ENCODE data around the gene ABCA8.
"Not testable (repeated sequence)": the region's sequence is repeated elsewhere in the genome, so short reads cannot be mapped to it uniquely, and the experiment has no call there.

The ABCA8 gene, protein sequence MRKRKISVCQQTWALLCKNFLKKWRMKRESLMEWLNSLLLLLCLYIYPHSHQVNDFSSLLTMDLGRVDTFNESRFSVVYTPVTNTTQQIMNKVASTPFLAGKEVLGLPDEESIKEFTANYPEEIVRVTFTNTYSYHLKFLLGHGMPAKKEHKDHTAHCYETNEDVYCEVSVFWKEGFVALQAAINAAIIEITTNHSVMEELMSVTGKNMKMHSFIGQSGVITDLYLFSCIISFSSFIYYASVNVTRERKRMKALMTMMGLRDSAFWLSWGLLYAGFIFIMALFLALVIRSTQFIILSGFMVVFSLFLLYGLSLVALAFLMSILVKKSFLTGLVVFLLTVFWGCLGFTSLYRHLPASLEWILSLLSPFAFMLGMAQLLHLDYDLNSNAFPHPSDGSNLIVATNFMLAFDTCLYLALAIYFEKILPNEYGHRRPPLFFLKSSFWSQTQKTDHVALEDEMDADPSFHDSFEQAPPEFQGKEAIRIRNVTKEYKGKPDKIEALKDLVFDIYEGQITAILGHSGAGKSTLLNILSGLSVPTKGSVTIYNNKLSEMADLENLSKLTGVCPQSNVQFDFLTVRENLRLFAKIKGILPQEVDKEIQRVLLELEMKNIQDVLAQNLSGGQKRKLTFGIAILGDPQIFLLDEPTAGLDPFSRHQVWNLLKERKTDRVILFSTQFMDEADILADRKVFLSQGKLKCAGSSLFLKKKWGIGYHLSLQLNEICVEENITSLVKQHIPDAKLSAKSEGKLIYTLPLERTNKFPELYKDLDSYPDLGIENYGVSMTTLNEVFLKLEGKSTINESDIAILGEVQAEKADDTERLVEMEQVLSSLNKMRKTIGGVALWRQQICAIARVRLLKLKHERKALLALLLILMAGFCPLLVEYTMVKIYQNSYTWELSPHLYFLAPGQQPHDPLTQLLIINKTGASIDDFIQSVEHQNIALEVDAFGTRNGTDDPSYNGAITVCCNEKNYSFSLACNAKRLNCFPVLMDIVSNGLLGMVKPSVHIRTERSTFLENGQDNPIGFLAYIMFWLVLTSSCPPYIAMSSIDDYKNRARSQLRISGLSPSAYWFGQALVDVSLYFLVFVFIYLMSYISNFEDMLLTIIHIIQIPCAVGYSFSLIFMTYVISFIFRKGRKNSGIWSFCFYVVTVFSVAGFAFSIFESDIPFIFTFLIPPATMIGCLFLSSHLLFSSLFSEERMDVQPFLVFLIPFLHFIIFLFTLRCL (N-terminal part only)

DNA sequence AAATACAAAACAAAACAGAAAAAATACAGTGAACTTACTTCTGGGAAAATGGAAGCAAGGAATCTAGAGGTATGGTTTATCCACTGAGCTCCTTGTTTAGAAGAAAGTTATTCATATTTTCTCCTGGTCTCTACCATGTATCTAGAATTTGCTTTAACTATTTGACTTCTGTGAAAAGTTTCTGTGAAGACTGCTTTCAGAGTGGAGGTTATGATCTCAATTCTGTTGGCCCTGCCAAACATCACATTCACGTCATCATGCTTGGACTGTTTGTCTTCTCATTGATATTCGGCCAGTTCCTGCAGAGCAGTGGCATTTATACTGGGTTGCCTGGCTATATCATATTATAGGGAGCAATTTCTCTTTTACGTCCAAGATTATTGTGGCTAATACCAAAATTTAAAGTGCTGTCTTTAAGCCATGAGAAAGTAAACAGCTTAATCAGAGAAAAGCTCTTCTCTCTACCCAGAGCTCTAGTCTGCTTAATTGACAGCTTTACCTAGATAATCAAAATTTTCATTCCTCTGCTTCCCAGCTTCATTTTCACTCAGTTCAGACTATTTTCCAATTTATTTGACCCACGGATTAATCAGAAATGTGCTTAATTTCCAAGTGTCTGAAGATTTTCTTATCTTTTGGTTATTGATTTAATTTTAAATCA lies at the start of gene ABCA8:
TSS of gene ABCA8 (minus strand) at position 212 of the 661 bp plus-strand sequence. CDS start 13,358 bp downstream, outside the sequence.
- DNase-seq (ENCODE audit: low spot score), result no peak

DNA sequence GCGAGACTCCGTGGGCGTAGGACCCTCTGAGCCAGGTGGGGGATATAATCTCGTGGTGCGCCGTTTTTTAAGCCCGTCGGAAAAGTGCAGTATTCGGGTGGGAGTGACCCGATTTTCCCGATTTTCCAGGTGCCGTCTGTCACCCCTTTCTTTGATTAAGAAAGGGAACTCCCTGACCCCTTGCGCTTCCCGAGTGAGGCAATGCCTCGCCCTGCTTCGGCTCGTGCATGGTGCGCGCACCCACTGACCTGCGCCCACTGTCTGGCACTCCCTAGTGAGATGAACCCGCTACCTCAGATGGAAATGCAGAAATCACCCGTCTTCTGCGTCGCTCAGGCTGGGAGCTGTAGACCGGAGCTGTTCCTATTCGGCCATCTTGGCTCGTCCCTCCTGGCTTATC lies 49.6 kb upstream of the ABCA8 start:
- DNase-seq (ENCODE audit: low spot score), result not testable (repeated sequence)

DNA sequence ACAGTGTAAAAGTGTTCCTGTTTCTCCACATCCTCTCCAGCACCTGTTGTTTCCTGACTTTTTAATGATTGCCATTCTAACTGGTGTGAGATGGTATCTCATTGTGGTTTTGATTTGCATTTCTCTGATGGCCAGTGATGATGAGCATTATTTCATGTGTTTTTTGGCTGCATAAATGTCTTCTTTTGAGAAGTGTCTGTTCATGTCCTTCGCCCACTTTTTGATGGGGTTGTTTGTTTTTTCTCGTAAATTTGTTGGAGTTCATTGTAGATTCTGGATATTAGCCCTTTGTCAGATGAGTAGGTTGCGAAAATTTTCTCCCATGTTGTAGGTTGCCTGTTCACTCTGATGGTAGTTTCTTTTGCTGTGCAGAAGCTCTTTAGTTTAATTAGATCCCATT lies 44.6 kb upstream of the ABCA8 start:
- DNase-seq (ENCODE audit: low spot score), result not testable (repeated sequence)

DNA sequence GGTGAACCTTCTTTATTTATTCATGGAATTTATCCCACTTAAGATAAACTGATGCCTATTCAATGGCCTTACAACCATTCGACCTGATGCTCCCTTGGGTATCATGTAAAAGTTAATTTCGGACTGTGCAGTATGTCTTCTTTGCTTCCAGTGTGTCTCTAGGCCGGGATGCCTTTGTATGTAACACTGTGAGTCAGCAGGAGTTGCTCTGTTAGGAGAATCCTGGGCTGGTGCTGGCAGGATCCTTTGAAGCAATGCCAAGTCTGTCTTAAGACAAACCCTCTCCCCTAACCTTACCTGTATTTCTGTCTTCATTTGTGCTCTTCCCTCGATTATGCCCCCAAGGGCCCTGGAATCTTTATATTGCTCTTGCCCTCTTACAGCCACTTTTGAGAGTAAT lies 37.9 kb upstream of the ABCA8 start:
- DNase-seq (ENCODE audit: low spot score), result no peak

DNA sequence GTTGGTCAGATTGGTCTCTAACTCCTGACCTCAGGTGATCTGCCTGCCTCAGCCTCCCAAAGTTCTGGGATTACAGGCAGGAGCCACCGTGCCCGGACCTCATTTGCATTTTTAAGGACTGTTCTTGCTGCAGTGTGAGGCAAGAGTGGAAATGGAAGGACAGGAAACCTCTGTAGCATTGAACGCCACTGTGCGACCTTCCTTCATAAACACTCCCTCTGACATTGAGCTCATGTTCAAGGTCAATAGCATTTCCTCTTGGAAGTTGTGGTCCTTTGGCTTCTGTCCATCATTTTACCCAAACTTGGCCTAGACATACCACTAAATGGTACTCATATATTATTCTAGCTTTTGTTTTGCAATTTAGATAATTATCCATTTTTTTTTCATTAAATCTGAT lies 32.8 kb upstream of the ABCA8 start:
- no peak for DNase-seq (ENCODE audit: low spot score)

DNA sequence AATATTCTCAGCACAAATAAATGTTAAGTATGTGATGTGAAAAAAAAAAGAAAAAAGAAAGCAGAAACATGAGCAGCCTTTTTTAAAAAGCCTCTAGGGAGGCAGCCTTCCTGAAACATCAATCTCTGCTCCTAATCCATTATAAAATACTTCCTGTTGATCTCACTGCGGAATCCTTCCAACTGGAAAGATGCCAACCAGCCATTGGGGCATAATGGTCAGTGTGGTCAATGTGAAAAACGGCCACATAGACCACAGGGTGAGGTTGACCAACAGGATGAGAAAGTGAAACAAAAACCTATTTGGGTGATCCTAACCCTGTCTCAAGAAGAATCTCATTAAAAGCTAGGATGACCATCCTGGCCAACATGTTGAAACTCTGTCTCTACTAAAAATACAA lies 26.1 kb upstream of the ABCA8 start:
- DNase-seq (ENCODE audit: low spot score), result no peak

DNA sequence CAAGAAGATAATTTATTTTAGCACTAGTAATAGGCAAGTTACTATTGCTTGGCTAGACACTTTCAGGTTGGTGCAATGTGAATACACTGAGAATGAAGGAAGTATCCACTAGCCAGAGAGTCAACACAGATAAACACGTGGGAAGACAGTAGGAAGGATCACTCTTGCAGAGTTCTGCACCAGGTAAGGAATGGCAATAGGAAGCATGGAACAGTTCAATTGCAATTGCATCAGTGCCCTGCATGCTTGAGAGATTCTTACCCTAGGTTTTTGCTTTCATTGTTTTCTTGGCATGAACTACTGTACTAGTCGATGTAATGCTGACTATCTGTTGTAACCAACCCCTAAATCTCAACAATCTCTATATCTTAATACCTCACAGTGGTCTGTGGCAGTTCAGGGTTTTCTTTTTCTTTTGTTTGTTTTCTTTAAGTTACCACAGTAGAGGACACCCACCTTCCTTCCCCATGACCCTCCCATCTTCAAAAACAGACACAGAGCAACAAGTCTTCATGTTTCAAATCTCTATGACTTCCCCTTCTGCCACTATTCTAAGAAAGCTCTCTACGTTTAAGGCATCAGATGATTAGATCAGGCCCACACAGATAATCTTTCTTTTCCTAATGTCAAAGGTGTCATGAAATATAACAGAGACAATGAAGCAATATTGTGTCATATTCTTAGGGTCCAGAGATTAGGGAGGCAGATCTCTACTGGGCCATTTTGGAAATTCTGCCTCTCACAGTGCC lies 18.1 kb upstream of the ABCA8 start:
- DNase-seq (ENCODE audit: low spot score), result no peak

DNA sequence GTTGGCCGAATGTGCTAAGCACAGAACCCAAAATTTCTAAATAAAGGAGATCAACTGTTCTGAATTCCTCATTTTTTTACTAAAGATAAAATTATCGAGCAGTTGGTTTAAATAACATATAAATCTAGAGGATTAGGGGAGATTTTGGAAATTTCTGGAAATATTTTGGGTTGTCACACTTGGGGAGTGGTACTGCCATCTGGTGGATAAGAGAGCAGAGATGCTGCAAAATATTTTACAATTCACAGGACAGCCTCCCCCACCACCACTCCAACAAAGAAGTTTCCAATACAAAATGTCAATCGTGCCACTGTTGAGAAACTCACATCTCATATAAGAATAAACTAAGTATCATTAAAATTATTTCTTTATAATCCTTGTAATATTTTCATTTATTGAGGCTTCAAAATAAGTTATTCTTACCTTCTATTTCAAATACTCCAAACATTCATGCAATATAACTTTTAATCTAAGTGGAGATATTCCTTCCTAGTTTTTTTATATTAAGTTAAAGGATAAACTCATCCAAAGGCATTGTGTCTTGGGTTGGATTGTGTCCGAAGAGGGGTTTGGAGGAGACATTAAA lies 17.0 kb upstream of the ABCA8 start:
- DNase-seq (ENCODE audit: low spot score), result no peak

DNA sequence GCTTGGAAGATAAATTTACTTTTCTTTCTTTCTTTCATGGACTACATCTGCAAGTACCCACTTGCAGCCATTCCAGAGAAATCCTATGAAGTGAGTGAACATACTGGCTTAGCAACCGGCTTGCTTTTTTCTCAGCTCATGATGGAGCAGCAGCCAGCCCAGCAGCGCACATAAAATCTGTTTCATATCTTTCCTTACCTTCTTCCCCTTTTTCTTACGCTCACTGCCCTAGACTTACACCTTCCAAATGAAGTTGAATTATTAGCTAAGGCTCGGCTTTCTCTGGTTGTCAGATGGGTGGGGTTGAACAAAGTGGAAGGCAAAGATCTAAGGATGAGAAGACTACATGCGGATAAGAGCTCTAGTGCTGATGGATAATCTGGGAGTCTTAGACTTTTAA lies 13.9 kb upstream of the ABCA8 start:
- DNase-seq (ENCODE audit: low spot score), result no peak

DNA sequence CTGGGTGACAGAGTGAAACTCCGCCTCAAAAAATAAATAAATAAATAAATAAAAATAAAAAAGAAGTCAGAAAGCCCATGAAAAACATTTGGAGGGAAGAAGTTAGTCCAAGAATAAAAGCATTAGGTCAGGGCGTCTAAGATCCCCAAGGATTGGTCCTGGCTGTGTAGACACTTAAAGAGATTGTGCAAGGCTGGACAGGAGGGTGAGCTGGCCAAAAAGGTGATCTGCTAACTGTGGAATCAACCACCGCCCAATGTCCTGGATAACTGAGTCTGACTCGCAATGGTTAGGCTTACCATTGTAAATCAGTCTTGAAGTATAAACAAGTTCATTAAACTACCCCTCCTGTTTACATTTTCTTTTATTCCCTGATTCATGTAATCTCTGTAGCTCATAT lies 8.8 kb upstream of the ABCA8 start:
- DNase-seq (ENCODE audit: low spot score), result no peak

DNA sequence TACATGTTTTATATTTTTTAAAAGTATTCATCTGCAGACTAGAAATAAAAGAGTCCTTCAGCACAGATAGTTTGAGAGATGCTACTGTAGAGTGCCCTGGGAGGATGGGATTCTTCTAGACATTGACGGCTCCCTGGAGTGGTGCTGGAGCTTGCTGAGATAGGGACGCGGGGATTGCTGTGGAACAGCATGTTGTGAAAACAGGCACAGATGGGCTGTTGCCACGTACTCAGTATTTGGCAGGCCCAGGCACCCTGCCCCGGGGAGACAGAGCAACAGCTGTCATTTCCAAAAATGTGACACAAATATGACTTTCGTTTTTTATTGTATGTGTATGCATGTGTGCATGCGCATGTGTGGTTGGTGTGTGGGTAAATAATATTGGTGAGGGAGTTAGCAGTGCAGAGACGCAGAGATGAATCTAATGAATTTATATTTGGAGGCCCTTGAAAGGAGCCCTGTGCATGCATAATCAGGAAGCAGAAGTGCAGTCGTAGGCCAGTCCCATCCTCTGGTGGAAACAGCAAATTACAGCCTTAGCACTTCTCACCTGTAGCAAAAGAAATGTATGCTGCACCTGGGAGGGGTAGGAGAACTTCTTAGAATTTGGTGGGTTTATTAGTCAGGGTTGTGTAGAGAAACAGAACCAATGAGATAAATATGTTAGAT lies 6.2 kb upstream of the ABCA8 start:
- no peak for DNase-seq (ENCODE audit: low spot score)

DNA sequence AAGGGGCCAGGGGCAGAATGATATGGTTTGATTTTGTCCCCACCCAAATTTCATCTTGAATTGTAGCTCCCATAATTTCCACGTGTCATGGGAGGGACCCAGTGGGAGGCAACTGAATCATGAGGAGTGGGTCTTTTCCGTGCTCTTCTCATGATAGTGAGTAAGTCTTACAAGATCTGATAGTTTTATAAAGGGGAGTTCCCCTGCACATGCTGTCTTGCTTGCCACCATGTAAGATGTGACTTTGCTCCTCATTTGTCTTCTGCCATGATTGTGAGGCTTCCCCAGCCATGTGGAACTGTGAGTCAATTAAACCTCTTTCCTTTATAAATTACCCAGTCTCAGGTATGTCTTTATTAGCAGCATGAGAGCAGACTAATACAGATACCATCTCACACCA lies 3.9 kb upstream of the ABCA8 start:
- DNase-seq (ENCODE audit: low spot score), result not testable (repeated sequence)

DNA sequence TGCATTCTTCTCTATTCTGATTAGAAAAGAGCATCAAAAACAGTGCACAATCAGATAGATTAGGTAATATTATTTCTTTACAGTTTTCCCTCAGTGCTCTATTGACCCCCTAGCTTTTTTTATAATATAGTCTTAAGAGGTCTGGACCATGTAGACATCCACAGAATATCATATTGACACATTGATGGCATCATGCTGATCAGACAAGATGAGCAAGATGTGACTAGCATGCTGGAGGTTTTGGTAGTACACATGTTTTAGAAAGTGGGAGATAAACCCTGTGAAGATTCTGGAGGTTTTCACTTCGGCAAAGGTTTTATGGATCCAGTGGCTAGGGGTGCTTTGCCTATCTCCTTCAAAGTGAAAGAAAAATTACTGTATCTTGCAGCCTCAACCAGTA lies 2.8 kb upstream of the ABCA8 start:
- no peak for DNase-seq (ENCODE audit: low spot score)

DNA sequence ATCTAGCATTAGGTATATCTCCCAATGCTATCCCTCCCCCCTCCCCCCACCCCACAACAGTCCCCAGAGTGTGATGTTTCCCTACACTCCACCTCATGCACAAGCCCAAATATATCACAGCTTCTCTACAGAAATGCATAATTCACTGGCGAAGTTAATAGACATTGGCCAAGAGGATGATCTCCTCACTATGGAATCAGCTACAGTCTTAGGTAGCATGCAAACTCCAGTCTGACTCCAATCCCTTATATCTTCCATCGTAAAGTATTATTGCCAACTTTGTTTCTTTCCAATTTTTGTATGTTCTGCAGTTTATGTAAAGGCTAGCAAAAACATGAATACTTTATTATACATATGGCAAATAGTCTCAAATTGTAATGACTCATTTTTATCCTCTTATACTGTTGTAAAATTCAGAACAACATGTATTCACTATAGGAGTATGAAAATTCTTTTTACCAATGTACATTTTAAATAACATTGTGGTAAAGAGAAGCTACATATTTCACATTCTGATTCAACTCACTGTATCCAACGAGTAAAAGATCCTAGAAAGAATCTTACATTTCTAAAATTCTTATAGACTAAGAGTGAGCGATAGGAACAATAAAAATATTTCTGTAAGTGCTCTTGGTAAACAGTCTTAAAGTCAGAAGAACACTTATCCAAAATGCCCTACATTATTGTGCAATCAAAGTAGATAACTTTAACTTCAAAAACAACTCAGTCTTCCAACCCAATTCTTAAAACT lies 871 bp downstream of the ABCA8 start:
- no peak for DNase-seq (ENCODE audit: low spot score)

DNA sequence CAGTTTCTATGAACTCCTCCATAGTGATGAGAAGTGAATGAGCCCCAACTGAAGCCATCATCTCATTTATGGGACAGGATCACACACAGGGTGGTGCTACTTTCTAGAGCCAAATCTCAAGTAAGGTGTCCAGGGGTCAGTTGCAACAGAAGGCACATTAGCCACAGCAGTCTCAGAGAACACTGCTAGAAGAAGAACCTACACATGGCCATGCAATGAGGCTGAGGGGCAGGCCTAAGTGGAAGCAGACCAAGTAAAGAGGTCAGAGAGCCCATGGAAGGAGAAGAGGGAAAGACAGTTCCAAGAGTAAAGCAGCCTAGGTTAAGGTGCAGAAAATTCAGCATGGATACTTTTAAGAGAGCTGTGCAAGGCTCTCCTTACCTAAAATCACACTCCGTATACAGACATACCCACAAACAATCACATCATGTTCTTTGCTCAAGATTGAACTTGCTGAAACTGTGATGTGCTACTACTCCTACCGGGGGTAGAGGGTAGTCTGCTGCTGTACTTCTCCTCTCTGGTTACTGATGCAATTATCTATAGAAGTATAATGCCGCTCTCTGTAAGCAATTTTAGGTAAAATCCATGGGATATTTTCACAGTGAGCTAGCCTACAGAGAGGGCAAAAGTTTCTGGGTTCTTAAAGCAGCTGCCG lies 1.7 kb downstream of the ABCA8 start:
- DNase-seq (ENCODE audit: low spot score), result no peak

DNA sequence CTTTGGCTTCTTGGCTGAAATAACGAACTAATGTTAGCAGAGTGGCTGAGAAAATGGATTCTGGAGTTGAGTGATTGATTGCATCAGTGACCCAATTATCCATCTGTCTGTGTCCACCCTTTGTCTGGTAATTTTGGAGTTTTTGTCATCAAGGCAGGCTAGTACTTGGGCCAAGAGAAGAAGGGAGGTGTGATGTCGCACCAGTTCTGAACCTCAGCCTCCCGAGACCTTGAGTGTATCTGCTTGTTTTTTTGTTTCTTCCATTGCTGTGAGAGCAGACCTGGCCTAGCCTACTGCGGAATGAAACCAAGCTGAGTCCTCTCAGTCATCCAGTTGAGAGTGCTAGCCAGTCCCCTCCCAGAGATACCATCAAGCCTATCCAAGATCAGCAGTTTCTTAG lies 4.5 kb downstream of the ABCA8 start:
- no peak for DNase-seq (ENCODE audit: low spot score)

DNA sequence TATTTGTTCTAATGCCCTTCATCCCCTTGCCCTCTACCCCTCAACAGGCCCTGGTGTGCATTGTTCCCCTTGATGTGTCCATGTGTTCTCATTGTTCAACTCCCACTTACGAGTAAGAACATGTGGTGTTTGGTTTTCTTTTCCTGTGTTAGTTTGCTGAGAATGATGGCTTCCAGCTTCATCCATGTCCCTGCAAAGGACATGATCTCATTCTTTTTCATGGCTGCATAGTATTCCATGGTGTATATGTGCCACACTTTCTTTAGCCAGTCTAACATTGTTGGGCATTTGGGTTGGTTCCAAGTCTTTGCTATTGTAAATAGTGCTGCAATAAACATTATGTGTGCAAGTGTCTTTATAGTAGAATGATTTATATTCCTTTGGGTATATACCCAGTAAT lies 7.3 kb downstream of the ABCA8 start:
- DNase-seq (ENCODE audit: low spot score), result not testable (repeated sequence)

DNA sequence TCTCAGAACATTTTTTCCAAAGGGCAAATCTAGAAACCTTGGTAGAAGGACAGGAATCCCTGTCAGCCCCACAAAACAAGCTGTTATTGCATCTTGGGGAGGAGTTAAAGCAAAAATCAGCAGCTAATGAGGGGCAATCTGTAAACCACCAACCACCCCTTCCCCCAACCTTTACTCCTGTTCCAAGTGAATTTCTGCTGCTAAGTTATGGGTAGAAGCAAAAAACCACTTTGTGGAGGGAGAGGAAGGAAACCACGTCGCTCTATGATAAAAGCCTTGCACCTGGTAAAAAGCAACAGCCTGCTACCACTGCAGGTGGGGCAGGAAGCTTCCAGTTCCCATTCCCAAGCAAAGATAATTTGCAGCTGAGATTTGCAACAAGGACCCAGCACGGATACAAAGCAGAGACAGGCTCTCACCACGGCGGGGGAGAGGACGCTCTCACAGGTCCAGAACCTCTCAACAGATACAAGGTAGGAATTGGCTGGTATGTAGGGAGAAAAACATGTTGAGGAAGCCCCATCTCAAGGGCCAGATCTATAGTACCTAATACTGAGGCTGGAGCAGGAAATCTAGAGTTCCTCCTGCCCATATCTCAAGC lies 10.7 kb downstream of the ABCA8 start:
- DNase-seq (ENCODE audit: low spot score), result no peak

DNA sequence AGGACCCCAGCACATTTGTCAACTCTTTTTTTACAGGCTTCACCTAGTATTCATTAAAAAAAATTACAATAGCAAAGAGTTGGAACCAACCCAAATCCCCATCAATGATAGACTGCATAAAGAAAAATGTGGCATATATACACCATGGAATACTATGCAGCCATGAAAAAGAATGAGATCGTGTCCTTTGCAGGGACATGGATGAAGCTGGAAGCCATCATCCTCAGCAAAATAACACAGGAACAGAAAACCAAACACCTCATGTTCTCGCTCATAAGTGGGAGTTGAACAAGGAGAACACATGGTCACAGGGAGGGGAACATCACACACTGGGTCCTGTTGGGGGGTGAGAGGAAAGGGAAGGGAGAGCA lies 11.4 kb downstream of the ABCA8 start:
- DNase-seq (ENCODE audit: low spot score), result not testable (repeated sequence)

All from CD4-positive, alpha-beta T cell treated with Interleukin-6 at 100 ng/mL for 8 hours (primary cell).